Central memory CD8-positive, alpha-beta T cell (primary cell): Measurements from ENCODE around the gene USP26.
"Not testable (repeated sequence)": the region's sequence is repeated elsewhere in the genome, so short reads cannot be mapped to it uniquely, and the experiment has no call there.

Source experiments
- ATAC-seq: fragments of 150-1000 bp; cut with Tn5 transposase; replicated peaks from 2 replicates; pipeline ENCODE4 v1.10.0; 2022; ENCODE audit warnings: mild to moderate bottlenecking, moderate FRiP score, moderate number of reproducible peaks; ENCODE audit not compliant: poor library complexity, severe bottlenecking; ENCODE audit errors: extremely low read depth
- DNase-seq, 2 donors: peaks; one replicate each; pipeline ENCODE4 v3.0.0; 2021; ENCODE audit warnings: low spot score in 2 of 2
- H3K27ac Mint-ChIP-seq: one replicate; pipeline ENCODE4 v1.8.0; 2022; ENCODE audit warnings: low read depth, mild to moderate bottlenecking, moderate library complexity, mixed read lengths
- H3K27me3 Mint-ChIP-seq: one replicate; pipeline ENCODE4 v1.8.0; 2022; ENCODE audit warnings: mixed read lengths
- H3K36me3 Mint-ChIP-seq: one replicate; pipeline ENCODE4 v1.8.0; 2022; ENCODE audit warnings: mild to moderate bottlenecking, moderate library complexity, mixed read lengths; ENCODE audit not compliant: insufficient read depth
- H3K4me1 Mint-ChIP-seq: one replicate; pipeline ENCODE4 v1.8.0; 2022; ENCODE audit warnings: mixed read lengths
- H3K4me3 Mint-ChIP-seq: one replicate; pipeline ENCODE4 v1.8.0; 2022; ENCODE audit warnings: mild to moderate bottlenecking, moderate library complexity, mixed read lengths
- H3K9me3 Mint-ChIP-seq: one replicate; pipeline ENCODE4 v1.8.0; 2022; ENCODE audit warnings: mixed read lengths

Gene USP26

DNA sequence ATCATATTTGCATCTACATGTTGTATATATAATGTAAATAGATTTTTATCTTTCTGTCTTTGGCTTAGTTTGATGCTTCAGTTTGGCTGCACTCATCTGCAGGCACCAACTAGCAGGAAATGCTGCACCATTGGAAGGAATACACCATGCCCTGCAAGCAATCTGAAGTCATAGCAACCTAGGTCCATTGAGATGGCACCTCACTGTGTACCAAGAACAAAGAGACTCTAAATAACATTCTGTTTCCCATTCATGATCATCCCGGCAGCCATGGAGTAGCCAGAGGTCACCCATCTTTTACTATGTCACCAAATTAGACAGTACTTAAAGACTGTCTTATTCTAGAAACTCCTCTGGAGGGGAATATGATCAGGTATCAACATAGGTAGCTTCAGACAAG is 97.7 kb downstream of the USP26 start:
- ATAC-seq (no peak), DNase-seq (no peak)
- no peak overlapping the region for H3K4me3 Mint-ChIP-seq
- H3K4me1 Mint-ChIP-seq = no peaks in the 10 kb centered on the region
- H3K27ac Mint-ChIP-seq = no peak overlapping the region
- no peaks in the 10 kb centered on the region for H3K9me3 Mint-ChIP-seq
- H3K36me3 Mint-ChIP-seq = no peaks in the 10 kb centered on the region
- no peaks in the 10 kb centered on the region for H3K27me3 Mint-ChIP-seq

GRCh38 chrX:132990835-132991234 is 106.1 kb downstream of the USP26 start:
- H3K36me3 Mint-ChIP-seq = no peaks in the 10 kb centered on the region

DNA sequence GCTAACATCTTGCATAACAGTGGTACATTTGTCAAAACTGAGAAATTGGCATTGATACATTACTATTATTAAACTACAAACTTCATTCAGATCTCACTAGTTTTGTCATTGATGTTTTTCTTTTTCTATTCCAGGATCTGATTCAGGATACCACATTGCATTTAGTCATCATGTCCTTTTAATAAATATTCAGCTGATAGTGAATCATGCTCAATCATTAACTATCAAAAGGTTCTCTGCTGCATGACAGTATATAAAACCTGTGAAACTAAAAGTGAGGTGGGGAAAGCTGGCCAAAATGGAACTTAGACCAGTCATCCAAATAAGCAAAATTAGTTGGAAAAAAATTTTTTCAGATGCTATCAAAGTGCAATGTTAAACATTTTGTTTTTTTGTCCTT is 110.4 kb downstream of the USP26 start:
- H3K36me3 Mint-ChIP-seq = no peaks in the 10 kb centered on the region
- DNase-seq (no peak), ATAC-seq (no peak)
- no peak overlapping the region for H3K27ac Mint-ChIP-seq
- no peaks in the 10 kb centered on the region for H3K27me3 Mint-ChIP-seq
- no peaks in the 10 kb centered on the region for H3K9me3 Mint-ChIP-seq
- H3K4me3 Mint-ChIP-seq = no peak overlapping the region
- H3K4me1 Mint-ChIP-seq = no peaks in the 10 kb centered on the region

More at GRCh38 chrX:132990835-132991234, 106.1 kb downstream of the USP26 start:
- Mint-ChIP-seq H3K27me3 (no peaks in the 10 kb centered on the region), H3K27ac (no peak overlapping the region), H3K4me3 (no peak overlapping the region), H3K4me1 (no peaks in the 10 kb centered on the region), H3K9me3 (no peaks in the 10 kb centered on the region)
- no peak for DNase-seq
- ATAC-seq = no peak

- no peak for DNase-seq
- no peak for ATAC-seq
- H3K4me3 Mint-ChIP-seq = no peak overlapping the region
- H3K4me1 Mint-ChIP-seq = no peaks in the 10 kb centered on the region
- no peaks in the 10 kb centered on the region for H3K36me3 Mint-ChIP-seq
- H3K9me3 Mint-ChIP-seq = no peaks in the 10 kb centered on the region
- H3K27ac Mint-ChIP-seq = no peak overlapping the region
- no peaks in the 10 kb centered on the region for H3K27me3 Mint-ChIP-seq
These were observed 112.8 kb downstream of the USP26 start for GRCh38 chrX:132984058-132984650.

DNA sequence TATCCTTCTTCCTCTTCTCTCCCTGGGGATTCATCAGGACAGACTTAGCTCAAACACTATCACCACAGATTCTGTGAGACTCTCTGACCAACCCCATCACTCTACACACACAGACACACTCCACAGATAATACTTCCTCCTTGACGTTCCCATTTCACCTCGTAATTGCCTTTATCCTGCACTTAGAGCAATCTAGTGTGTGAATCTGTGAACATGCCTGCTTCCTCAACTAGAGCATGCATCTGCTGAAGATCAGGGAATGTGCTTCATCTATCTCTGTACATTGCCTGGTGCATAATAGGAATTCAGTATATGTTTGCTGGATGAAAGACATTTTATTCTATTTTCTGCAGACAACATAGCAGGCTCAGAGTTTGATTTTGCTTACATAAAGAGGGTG is 113.4 kb downstream of the USP26 start:
- H3K27me3 Mint-ChIP-seq = no peaks in the 10 kb centered on the region
- H3K27ac Mint-ChIP-seq = no peak overlapping the region
- no peaks in the 10 kb centered on the region for H3K4me1 Mint-ChIP-seq
- no peaks in the 10 kb centered on the region for H3K36me3 Mint-ChIP-seq
- H3K4me3 Mint-ChIP-seq = no peak overlapping the region
- no peaks in the 10 kb centered on the region for H3K9me3 Mint-ChIP-seq
- ATAC-seq (no peak), DNase-seq (no peak)

GRCh38 chrX:132980035-132980434 is 116.9 kb downstream of the USP26 start:
- H3K9me3 Mint-ChIP-seq, DNase-seq, H3K27me3 Mint-ChIP-seq, H3K36me3 Mint-ChIP-seq, H3K4me1 Mint-ChIP-seq, ATAC-seq, H3K27ac Mint-ChIP-seq, H3K4me3 Mint-ChIP-seq: not testable (repeated sequence)
